ENCODE measurements around the gene OR1J4.
"Not testable (repeated sequence)": the region's sequence is repeated elsewhere in the genome, so short reads cannot be mapped to it uniquely, and the experiment has no call there.

The OR1J4 gene, protein sequence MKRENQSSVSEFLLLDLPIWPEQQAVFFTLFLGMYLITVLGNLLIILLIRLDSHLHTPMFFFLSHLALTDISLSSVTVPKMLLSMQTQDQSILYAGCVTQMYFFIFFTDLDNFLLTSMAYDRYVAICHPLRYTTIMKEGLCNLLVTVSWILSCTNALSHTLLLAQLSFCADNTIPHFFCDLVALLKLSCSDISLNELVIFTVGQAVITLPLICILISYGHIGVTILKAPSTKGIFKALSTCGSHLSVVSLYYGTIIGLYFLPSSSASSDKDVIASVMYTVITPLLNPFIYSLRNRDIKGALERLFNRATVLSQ

DNA sequence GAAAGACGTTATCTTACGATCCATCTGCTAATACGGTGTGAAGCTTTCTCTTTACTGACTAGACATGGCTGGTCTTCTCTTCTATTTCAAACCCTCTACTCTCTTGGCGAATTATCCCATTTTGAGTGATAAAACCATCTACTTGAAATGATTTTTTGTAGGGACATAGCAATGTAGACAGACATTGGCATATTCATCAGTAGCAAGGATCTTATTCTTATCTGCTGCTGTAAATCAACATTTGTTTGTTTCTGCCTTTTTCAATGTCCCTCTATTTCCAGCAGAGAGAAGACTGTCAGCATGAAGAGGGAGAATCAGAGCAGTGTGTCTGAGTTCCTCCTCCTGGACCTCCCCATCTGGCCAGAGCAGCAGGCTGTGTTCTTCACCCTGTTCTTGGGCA is at the start of gene OR1J4:
Gene OR1J4 (plus strand): TSS at position 301 of the 400 bp plus-strand sequence. CDS start 0 bp downstream, at position 301.
- H3K4me3 ChIP-seq (ENCODE audit: low read depth, low read length): no peak within 1 kb of the TSS

DNA sequence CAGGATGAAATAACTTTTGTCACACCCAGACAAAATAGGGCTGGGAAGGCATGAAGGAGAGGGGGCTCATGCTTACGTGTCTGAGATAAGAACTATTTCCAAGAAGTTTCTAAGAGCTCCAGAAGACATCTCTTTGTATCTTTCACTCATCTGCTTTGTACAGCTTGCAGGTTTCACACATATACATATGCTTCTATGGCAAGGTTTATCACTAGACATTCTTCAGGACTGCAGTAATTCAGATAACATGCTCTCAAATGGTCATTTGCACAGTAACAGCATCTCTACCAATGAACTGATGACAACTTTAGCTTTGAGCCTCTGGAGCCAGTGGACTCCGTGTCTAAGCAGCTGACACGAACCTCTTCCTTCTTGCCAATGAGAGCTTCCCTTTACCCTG is 44.4 kb upstream of the OR1J4 start:
- no peak overlapping the region for H3K4me3 ChIP-seq (ENCODE audit: low read depth, low read length)

DNA sequence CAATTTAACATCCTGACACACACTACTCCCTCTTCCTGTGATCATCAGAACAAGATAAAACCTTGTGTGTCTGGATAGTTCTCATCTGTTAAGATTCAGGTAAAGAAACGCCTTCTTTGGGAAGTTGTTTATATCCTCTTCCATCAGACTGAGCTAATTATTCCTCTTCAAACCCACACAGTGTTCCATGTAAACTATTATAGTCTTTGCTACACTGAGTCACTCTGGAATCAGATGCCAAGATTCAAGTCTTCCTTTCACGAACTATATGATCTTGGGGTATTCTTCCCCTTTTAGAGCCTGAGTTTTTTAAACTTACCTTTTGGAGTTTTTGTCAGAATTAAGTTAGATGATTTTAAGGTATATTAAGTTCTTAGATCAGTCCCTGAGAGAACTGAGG is 43.2 kb upstream of the OR1J4 start:
- H3K4me3 ChIP-seq (ENCODE audit: low read depth, low read length): no peak overlapping the region

DNA sequence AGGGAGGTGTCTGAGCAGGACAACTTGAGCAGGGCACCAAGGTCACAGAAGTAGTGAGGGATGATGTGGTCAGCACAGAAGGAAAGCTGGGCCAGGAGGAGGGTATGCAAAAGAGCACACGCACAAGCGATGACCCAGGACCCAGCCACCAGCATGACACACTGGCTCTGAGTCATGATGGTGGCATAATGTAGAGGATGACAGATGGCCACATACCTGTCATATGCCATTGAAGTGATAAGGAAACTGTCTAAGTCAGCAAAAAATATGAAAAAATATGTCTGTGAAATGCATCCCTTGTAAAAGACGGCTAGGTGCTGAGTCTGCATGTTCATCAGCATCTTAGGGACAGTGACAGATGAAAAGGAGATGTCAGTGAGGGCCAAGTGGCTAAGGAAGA is 41.6 kb upstream of the OR1J4 start:
- H3K4me3 ChIP-seq (ENCODE audit: low read depth, low read length): no peak overlapping the region

DNA sequence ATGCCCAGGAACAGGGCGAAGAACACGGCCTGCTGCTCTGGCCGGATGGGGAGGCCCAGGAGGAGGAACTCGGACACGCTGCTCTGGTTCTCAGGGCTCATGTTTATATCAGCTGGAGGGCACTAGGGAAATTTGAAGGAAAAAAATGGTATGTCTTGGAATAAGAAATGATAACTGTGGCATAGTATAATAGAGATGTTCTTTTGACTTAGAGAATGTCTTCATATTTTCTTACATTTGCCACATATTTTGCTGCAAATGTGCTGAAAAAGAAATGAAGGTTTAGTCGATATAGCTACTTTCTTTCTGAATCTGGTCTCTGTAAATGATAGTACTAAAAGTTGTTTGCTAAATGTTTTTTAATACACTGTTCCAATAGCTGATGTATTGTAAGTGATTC is 41.1 kb upstream of the OR1J4 start, which contains the start of gene OR1J1:
Gene OR1J1 (minus strand): TSS at position 101 of the 400 bp plus-strand sequence. CDS start 0 bp downstream, at position 101.
- H3K4me3 ChIP-seq (ENCODE audit: low read depth, low read length): no peak within 1 kb of the TSS

DNA sequence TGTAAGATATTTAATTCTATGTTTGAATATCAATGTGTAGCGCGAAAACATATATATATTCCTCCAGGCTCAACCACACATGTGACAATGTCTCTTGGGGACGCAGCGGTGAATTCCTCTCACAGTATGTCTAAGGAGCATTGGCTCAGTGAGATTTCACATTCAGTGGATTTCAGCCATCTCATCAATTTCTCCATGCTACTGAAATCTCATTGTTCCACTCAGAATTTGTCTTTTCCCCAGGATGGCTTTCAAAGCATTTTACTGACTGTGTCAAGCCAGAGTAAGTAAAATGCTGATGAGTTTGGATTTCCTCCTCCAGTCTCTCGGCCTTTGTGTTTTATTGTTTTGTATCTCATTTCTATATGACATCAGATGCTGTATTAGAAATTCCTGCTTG is 39.9 kb upstream of the OR1J4 start:
- H3K4me3 ChIP-seq (ENCODE audit: low read depth, low read length): no peak overlapping the region

DNA sequence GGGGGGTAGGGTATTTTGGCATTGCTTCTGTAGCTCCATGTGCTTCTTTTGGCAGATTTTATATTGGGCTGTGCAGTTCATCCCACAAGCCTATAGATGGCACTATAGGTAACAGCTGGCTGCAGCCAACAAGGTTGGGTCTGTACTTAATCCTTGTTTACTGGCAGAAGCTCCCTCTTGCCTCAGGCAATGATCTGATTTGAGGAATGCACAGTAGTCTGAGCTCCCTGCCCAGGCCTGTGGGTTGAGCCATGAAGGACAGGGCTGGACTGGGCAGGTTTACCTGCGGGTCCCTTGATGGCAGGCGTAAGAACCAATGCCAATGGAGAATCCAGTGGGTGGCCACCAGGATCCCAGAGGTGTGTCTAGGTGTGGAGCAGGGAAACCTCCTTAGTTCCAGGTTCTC is 20.1 kb upstream of the OR1J4 start:
- H3K4me3 ChIP-seq (ENCODE audit: low read depth, low read length): no peak overlapping the region

DNA sequence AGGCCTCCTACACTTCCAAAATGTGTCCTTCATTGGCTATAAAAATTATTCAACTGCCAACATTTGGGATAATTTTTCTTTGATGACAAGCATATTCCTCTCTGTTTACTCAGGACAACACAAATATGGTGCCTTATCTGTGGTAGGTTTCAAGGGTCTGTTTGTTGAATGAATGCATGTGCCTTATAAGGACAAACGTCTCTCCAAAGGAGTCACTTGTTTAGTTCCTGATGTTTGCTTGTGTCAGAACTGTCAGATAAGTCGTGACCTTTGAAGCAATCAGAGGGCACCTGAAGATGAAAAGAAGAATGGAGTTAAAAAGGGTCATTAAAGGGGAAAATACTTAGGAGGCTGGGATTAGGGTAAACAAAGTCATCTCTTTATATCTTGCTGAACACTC is 12.0 kb upstream of the OR1J4 start:
- no peak overlapping the region for H3K4me3 ChIP-seq (ENCODE audit: low read depth, low read length)

DNA sequence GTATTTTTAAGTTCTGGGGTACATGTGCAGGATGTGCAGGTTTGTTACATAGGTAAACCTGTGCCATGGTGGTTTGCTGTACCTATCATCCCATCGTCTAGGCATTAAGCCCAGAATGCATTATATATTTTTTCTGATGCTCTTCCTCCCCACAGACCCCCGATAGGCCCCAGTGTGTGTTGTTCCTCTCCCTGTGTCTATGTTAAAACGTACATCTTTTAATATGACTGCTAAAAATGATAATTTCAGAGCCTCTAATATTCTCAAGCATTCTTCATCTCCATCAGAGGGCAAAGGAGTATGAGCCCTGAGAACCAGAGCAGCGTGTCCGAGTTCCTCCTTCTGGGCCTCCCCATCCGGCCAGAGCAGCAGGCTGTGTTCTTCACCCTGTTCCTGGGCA is 8.4 kb upstream of the OR1J4 start, which contains the start of gene OR1J2:
Gene OR1J2 (plus strand): TSS at position 301 of the 400 bp plus-strand sequence. CDS start 0 bp downstream, at position 301.
- no peak within 1 kb of the TSS for H3K4me3 ChIP-seq (ENCODE audit: low read depth, low read length)

DNA sequence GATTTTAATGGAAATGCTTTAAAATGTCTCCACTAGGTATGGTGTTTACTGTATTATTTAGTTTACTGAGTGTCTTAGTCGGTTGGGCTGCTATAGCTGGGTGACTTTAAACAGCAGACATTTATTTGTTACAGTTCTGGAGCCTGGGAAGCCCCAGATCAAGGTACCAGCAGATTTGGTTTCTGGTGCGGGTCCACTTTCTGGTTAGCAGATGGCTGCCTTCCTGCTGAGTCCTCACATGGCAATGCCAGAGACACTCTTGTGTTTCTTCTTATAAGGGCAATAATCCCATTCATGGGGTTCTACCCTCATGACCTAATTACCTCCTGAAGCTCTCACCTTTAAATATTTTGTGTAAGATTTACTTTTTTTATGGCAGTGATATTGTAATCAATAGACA is 715 bp upstream of the OR1J4 start:
- no peak overlapping the region for H3K4me3 ChIP-seq (ENCODE audit: low read depth, low read length)

DNA sequence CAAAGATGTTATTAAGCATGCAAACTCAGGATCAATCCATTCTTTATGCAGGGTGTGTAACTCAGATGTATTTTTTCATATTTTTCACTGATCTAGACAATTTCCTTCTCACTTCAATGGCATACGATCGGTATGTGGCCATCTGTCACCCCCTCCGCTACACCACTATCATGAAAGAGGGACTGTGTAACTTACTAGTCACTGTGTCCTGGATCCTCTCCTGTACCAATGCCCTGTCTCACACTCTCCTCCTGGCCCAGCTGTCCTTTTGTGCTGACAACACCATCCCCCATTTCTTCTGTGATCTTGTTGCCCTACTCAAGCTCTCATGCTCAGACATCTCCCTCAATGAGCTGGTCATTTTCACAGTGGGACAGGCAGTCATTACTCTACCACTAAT is 435 bp downstream of the OR1J4 start:
- H3K4me3 ChIP-seq (ENCODE audit: low read depth, low read length): no peak overlapping the region

DNA sequence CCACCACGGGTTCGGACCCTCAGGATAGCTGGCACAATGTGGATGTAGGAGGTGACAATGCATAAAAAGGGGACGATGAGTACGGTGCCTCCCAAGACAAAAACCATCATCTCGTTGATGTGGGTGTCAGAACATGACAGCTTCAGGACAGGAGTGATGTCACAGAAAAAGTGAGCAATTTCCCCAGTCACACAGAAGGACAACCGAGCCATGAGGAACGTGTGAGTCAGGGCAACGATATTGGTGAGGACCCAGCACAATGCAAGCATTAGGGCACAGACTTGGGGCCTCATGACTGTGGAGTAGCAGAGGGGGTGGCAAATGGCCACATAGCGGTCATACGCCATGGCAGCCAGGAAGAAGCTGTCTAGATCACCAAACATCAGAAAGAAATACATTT is 7.7 kb downstream of the OR1J4 start:
- no peak overlapping the region for H3K4me3 ChIP-seq (ENCODE audit: low read depth, low read length)

DNA sequence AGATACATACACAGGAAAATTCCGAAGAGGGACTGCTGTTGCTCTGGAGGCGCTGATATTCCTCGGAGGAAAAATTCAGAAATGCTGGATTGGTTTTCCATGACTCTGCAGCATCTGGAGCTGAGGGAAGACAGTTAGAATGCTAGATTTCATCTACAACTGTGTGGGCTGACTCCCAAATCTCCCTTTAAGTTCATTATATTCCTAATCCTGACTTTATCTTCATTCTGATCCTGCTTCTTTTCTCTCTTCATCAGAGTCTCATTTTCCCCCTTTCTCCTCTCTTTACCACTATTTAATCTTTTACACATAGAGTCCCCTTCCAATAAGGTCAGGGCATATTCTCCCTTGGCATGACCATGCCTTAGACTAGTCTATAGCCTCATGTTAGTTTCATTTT is 8.3 kb downstream of the OR1J4 start, which contains the start of gene OR1N1:
Gene OR1N1 (minus strand): TSS at position 101 of the 400 bp plus-strand sequence. CDS start 0 bp downstream, at position 101.
- H3K4me3 ChIP-seq (ENCODE audit: low read depth, low read length): no peak within 1 kb of the TSS

DNA sequence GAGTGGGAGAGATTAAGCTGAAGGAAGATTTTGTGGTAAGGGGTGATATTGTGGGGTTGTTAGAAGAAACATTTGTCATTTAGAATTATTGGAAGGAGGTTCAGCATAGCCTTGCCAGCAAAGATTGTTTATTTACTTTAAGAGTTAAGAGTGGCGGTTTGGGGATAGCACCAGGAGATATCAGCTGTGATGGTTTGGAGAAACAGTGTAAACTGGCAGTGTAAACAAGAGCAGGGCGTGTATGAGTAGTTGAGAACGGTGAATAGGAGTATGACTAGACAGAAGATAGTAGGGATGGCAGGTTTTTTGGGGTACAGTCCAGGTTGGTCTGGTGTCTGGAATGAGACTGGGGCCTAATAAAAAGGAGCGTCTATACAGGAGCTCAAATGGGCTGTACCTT is 12.2 kb downstream of the OR1J4 start:
- H3K4me3 ChIP-seq (ENCODE audit: low read depth, low read length): not testable (repeated sequence)

DNA sequence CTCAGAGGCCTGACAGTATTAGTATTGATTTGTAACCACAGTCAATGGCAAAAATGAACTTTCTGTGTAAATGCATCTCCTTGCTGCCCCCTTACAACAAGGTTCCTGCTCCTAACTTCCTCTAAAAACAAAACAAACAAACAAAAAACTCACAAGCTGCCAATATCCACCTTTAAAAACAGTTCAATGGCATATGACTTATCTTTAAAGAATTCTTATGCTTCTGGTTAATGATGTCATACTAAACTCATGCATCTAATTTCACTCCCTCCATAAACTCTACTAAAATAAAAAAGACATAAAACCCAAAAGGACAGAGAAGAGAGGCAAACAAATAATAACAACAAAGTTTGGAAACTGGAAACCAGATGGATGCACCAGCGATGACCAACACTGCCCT is 17.2 kb downstream of the OR1J4 start:
- no peak overlapping the region for H3K4me3 ChIP-seq (ENCODE audit: low read depth, low read length)

DNA sequence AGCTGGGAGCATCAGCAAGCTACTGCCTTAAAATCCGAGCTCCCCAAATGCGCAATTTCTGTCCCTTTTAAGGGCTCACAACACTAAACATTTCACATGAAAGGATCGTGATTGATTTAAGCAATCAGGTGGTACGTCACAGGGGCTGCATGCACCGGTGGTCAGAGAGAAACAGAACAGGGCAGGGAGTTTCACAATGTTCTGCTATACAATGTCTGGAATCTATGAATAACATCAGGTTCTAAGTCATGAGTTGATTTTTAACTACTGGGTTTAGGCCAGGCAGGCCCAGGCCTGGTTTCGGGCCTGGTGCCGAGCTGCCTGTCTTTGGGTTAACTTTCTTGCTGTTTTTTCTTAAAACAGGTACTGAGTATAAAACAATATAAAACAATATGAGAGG is 18.1 kb downstream of the OR1J4 start:
- H3K4me3 ChIP-seq (ENCODE audit: low read depth, low read length): not testable (repeated sequence)

DNA sequence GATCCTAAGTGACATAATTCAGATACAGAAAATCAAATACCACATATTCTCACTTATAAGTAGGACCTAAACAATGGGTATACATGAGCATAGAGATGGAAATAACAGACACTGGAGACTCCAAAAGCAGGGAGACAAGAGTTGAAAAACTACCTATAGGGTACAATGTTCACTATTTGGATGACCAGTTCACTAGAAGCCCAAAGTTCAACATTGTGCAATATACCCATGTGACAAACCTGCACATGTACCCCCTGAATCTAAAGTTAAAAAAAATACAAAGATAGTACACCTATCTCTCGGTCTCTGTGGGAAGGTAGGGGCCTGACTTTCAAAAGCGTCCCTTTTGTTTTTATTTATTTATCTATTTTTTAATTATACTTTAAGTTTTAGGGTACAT is 19.8 kb downstream of the OR1J4 start:
- H3K4me3 ChIP-seq (ENCODE audit: low read depth, low read length): no peak overlapping the region

DNA sequence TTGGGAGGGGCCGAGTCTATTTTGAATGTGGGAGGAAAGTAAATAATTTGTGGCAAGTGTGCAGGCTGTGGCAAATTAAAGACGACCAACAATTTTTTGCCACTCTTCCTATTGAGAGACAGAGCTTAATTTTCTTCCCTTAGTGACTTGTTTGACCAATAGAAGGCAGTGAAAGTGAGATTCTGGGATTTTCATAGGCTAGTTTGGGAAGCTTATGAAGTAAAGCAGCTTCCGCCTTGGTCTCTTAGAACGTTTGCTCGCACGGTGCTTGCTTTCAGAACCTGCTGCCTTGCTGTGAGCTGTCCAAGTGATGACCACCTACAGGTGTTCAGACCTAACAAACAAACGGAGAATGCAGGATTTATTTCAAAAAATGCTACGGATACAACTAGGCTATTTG is 27.3 kb downstream of the OR1J4 start:
- no peak overlapping the region for H3K4me3 ChIP-seq (ENCODE audit: low read depth, low read length)

DNA sequence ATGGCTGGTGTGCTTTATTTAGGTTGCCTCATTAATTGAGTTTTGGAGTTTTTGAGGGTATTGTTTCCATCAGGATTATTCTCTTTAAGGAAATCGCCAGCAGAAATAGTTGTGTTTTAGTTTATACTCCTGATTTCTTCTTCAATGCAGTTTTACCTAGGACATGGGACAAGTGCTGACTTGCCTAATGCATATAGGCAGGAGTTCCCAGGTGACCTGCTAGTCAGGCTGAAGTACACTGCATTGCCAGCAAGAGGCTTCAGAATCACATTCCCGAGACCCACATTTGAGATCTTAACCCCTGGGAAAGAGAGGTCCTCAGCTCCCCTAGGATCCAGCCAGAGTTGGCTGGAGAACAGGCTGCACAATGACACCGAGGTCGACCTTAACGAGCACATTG is 32.4 kb downstream of the OR1J4 start:
- no peak overlapping the region for H3K4me3 ChIP-seq (ENCODE audit: low read depth, low read length)

DNA sequence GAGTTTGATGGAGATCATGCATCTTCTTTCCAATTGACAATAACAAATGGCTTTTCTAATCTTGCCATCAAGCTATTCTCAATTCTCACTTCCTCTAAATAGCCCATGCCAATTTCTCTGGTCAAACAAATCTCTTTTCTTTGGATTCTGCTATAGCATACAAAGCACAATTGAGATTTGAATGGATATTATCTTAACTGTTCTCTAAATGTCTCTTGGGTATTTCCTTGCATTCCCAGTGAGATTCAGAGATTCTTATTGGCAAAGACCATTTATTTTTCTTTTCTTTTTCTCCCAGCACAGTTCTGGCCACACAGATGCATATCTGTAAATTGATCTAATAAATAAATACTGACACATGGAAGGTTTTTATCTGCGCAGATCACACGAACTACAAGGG is 33.9 kb downstream of the OR1J4 start, which contains the start of gene OR1N2:
Gene OR1N2 (plus strand): TSS at position 301 of the 400 bp plus-strand sequence. CDS start 100 bp downstream, outside the sequence.
- H3K4me3 ChIP-seq (ENCODE audit: low read depth, low read length): no peak within 1 kb of the TSS

DNA sequence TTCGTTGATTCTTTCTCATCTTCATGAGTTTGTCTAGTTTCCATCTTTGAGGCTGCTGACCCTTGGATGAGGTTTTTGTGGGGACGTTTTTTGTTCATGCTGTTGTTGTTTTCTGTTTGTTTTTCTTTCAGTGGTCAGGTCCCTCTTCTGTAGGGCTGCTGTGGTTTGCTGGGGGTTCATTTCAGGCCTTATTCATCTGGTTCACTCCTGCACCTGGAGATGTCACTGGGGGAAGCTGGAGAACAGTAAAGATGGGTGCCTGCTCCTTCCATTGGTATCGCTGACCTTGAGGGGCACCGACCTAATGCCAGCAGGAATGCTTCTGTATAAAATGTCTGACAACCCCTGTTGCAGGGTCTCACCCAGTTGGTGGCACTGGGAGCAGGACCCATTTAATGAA is 42.5 kb downstream of the OR1J4 start:
- H3K4me3 ChIP-seq (ENCODE audit: low read depth, low read length): no peak overlapping the region

DNA sequence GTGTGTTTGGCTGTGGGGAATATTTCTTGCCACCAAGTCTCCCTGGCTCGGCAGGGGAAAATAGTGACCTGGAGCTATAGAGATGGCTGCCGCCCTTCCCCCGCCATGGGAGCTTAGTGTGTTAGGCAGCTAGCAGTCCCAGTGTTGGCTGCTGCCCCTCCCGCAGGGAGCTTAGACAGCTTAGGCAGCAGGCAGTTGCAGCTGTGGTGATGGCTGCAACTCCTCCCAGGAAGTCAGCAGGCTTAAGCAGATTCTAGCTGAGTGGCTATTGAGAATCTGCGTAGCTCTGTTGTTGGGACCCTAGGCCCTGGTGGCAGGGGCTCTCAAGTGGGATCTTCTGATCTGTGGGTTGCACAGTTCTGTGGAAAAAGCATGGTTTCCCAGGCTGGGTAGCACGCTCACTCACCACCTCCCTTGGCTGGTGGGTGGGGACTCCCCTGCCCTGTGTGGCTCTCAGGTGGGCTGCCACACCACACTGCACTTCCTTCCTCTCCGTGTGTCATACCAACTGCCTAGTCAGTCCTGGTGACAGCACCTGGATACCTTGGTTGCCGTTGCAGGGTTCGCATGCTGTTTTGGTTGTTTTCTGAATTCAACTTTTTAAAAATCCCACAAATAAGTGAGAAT is 43.3 kb downstream of the OR1J4 start:
- no peak overlapping the region for H3K4me3 ChIP-seq (ENCODE audit: low read depth, low read length)

Data from iPS-11a (cell line).